GM18867 (cell line): ENCODE results near the gene CDH20.

ENCODE experiments used
- ATAC-seq: cut with Tn5 transposase; IDR thresholded peaks from one replicate; pipeline ENCODE4 v1.9.1; 2021; ENCODE audit warnings: mild to moderate bottlenecking, moderate library complexity; ENCODE audit not compliant: unreplicated experiment

The CDH20 gene

DNA sequence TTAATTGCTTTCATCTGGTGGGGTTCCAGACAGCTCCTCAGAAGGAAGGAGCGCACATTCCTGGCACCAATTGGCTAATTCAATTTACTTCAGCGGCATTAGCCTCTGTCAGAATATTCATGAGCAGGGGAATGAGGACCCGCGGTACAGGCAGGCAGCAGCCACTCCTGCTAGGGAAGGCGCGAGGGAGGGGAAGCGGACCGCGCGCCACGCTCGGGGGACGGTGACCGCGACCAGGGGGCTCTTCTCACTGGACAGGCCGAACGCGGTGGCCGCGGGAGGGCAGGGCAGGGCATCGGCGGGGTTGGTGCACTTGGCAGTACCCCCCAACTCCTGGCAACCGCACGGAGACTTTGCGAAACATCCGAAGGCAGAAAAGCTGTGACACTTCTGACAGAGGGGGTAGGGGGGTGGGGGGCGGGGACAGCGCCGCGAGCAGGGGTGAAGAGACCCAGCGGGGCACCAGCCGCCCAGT is at the start of gene CDH20:
Gene CDH20 (plus strand): TSS at position 160 of the 475 bp plus-strand sequence.
- ATAC-seq = no peak

DNA sequence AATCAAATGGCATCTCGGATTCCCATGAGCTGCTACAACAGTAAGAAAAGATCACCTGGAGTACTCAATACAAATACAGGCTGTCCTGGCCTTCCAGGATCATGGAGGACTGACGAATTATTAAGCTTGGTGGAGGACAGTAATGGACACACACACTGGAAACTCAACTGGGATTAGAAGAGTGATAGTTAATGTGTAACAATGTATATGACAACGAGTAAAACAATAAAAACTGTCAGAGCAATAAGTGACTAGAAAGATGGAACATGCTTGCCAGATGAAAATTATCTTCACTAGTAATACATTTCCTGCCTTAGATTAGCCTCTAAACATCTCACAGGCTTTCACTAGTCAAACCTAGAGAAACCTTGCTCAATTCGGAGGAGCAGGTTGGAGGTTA is 49.2 kb upstream of the CDH20 start:
- no peak for ATAC-seq

DNA sequence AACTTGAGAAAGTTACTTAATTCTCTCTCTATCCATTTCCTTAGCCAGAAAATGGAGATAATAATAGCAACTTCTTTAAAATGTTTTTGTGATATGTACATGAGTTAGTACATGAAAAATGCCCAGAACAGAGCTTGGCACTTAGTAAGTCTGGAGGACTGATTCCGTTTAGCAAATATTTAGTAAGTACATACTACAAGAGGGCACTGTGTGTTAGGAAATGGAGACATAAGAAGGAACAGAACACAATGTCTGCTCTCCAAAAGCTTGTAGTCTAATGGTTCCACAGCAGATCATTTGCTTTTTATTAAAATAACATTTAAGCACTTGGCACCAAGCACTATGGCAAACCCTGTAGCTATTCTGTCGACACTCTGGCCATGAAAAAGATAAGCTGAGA is 47.5 kb upstream of the CDH20 start:
- no peak for ATAC-seq

DNA sequence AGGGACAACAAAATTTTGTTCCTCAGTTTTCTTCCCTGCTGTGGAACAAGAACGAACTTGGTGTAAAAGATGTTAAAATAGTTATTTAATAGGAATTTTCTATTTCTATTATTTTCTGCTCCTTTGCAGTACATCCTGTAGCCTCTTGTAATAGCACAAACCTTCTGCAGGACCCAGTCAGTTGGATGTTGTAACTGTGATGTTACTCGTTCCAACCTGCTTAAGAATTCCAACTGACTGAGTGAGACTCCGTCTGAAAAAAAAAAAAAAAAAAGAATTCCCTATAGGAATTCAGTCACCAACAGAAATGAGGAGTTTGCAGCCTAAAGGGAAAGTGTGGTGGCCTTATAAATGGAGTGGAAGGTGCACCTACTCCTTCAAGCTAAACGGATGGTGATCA is 46.4 kb upstream of the CDH20 start:
- no peak for ATAC-seq

DNA sequence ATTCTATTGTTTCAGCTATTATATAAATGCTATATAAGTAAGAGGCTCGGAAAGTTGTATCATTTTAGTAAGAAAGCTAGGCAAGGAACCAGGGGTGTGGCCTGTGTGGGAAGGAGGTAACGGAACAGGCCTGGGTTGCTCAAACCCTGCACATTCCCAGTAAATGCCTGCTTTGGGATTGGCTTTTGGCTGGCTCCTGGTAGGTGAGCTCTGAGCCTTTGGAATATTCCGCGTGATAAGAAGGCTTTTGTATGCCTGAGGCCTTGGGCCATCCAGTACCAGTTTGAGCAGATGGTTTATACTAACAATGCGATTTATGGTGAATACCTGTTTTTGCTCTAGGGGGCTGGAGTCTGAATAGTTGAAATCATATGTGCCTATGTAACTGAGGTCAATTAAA is 42.6 kb upstream of the CDH20 start:
- ATAC-seq = no peak

DNA sequence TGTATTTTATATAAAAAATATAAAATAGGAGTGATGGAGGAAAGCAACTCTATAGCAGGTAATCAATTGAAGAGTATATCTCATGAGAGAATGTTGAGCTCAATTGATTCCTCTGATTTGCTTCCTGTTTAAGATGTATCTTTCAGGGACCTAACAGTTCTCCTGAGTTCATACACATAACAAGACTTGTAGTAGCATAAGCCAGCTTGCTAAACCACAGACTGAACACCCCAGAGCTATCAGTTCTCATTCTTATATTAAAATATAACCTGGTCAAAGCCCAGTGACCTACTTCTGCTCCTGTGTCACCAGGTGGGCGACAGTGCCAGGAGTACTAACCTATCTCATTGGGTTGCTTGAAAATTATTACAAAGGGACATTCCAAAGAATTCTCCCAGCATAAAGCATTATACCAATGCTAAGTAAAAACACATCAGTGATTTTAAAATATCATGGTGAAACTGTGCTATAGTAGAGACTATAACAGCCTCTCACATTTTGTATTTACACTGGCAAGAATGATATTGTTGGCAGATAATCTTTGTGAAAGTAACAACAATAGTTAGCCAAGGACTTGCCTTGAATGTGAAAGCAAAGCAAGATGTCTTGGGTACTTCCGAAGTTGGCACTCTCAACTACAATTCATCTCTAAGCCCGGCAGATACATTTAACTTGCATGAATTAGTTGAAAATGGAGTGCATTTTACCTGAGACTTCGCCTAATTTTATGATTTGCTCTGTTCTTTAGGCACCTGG is 40.8 kb upstream of the CDH20 start:
- no peak for ATAC-seq

DNA sequence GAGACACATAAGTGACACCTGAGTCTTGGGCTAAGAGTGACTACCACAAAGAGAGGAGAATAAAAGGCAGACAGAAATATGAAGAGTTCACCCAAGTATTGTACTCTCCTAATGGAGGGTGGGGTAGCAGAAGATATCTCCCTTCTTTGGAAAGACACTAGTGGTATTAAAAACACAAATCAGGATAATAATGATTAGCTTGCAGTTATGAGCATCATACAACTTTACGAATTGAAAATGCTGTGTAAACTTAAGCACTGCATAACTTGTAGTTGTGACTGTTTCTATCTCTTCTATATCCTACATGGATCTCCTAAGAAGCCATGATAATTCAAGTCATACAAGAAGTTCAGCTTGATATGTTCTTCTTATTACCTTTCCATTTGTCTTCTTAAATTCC is 38.1 kb upstream of the CDH20 start:
- ATAC-seq = no peak

DNA sequence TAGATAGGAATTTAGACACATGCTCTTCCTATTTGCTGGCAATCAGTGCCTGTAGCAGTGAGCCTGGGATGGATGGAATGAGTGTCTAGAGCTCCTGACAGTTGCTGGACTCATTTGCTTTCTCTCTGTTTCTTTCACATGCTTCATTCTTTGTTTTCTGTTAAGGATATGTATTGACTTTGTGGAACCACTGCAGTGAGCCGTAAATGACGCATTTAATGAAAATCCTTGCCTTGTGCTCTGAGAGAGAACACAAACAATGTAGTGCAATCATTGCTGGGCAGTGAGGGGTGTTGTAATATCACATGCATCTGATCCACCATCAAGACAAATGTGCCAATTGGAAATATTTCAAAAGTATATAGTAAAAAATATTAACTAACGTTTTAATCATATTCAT is 25.2 kb upstream of the CDH20 start:
- no peak for ATAC-seq

DNA sequence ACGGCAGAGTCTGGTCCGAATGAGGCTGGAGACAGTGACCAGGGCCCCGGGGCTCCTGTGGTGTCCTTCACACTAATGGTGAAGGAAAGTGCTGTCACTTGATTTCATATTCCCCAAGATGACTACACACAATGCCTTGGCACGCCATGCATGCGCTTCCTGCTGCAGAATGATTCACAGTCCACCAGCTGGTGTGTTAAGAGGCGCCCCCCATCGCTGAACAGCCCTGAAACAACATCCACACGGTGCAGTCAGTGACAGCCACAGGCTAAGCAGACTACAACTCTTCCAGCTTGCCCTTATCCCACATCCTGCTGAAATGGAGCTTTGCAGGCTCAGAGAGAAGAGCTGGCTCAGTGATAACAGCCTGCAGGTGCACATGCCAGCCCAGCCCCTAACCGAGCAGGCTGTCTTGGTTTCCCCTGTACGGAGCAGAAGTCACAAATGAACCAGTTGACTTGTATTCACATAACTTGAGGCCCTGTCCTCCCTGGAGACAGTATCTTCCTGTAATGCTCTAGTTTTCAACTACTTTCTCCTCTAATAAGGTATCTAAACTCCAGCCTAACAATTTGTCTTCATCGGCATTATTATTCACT is 24.3 kb upstream of the CDH20 start:
- no peak for ATAC-seq

DNA sequence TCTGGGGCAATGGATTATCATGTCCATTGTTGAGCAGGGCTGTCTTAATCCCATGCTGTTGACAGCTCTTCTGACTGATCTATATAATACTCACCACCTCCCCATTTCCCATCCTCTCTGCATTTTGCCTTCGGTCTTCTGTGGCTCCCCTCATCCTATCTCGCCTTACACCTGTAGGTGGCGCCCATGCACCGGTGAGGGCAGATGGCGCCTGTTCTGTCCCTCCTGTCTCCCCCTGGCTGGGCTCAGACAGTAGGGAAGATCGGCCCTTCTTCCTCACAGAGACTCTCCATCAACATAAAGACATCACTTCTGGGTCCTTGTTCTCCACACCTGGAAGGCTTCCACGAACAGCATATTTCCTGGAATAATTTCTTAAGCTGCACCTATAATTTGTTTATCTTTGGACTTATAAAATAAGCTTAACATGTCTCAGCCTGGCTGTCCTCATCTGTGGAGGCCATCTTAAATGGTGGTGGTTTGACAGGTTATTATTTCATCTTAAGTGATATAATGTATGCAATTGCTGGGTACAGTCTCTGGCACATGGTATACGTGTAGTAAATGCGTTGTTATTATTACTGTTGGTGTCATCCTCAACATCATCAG is 10.9 kb upstream of the CDH20 start:
- ATAC-seq = peak; percentile 97

DNA sequence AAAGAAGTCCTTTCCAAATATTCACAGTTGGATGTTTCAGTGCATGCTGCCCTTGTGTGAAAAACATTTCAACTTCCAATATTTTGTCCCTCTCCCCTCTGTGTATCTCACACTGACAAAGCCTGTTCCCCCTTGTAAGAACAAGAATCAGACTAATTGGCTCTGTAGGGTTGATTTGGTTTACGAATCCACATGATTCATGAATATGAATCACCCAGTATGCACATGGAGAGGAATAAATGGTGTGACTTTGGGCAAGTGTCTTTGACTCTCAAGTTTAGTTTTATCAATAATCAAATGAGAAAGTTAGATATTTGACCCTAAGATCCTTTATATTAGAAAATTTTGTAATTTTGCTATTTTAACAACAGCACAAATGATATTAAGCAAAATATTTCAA is 9.3 kb upstream of the CDH20 start:
- no peak for ATAC-seq

DNA sequence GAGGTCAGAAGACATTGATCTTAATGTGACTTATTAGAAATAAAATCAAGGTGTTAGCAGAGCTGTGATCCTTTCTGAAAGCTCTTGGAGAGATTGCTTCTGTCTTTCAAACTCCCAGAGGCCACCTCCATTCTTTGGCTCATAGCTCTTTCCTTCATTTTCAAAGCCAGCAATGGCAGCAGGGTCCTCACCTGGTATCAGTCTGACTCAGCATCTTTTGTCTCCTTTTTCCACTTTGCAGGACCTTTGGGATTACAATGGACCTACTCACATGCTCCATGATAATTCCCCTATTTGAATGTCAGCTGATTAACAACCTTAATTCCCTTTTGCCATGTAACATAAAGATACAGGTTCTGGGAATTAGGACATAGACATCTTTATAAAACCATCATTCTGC is 6.8 kb upstream of the CDH20 start:
- no peak for ATAC-seq

DNA sequence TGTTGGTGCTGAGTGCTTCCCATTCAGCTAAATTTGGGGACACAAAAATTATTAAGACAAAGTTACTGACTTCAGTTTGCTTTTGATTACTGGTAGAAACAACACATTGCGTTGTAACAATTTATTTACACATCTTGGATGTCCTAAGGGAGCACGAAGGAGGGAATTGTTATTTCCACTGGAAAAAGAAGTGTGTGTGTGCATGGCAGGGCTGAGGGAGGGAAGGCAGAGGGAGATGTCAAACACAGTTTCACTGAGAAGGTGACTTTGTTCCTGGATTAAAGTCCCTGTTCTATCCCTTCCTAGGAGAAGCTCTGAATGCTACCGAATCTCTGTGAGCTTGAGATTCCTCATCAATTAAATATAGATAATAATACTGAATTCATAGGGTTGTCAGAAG is 3.8 kb upstream of the CDH20 start:
- no peak for ATAC-seq

DNA sequence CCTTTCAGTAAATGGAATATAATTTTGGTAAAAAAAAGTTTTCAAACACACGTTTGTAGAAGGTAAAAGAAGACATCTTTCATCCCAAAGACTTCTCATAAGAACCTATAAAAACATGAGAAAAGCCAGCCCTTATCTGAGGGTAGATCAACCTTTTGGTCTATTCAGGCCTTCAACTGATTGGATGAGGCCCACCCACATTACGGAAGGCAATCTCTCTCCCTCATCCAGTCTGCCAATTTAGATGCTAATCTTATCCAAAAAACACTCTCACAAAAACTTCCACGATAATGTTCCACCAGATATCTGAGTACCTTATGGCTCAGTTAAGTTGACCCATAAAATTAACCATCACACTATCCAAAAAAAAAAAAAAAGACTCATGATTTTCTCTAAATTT is 2.2 kb upstream of the CDH20 start:
- ATAC-seq = no peak

DNA sequence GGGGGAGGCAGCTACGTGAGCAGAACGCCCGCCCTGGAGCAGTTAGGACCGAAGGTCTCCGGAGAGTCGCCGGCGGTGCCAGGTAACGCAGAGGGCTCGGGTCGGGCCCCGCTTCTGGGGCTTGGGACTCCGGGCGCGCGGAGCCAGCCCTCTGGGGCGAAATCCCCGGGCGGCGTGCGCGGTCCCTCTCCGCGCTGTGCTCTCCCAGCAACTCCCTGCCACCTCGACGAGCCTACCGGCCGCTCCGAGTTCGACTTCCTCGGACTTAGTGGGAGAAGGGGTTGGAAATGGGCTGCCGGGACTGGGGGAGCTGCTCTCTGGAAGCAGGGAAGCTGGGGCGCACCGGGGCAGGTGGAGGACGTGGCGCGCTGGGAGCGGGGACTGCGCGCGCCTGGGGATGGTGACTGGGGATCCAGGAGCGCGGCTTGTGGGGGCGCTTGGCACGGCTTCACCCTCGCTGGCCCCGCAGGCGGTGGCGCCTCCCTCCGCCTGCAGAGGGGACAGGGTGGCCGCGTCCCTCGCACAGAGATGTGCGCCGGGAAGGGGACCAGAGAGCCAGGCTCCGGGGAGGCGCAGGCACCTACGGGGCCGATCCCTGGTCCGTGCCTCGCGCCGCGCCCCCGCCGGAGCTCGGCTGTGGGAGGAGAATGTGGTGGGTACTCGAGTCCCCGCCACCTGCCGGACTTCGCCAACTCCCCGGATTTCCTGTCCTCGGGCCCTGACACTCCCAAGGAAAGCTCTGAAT is 688 bp downstream of the CDH20 start:
- ATAC-seq = no peak

DNA sequence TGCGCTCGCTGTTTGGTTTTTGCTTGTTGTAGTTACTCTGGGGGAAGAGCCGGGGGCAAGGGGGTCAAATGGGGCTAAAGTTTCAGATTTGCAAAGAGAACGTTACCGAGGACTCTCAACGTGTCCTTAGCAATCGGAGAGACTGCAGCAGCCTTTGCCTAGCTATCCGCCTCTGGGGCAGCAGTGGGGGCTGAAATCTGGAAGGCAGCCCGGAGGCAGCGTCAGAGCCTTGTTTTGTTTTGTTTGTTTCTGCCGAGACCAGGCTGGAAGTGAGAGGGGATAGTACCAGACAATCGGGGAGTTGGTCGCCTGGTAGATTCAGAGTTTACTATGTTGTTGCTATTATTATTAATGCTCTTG is 1.2 kb downstream of the CDH20 start:
- ATAC-seq = no peak

DNA sequence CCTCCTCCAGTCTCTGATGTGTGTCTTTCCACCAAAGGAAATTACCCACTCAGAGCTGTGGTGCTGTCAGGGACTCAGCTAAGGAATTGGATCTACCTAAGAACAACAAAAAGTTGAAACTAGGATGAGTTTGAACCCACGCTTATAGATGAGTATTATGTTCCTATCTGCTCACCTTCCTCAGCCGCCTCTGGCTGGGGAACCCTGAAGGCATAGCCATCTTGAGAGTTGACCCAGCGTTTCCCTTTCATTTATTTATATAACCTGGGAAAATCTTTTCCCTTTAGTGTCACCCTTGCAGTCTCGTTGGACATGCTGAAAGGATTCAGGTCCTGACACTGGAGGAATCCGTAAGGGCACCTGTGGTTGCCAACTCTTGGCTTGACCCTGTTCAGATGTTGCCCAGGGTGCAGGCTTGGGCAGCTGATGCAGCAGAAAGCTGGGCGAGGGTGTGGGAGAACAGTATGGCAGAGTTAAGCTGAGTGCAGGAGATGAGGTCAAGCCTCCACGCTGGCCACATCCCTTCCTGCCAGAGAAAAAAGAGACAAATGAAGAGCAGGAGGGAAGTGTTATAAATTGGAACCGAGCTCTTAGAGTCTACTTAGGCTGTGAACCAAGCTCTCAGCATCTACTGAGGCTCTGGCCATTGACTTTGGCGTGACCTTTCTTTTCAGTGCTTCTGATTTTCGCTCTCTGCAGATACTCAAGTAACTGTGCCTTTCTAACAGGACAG is 1.9 kb downstream of the CDH20 start:
- no peak for ATAC-seq

DNA sequence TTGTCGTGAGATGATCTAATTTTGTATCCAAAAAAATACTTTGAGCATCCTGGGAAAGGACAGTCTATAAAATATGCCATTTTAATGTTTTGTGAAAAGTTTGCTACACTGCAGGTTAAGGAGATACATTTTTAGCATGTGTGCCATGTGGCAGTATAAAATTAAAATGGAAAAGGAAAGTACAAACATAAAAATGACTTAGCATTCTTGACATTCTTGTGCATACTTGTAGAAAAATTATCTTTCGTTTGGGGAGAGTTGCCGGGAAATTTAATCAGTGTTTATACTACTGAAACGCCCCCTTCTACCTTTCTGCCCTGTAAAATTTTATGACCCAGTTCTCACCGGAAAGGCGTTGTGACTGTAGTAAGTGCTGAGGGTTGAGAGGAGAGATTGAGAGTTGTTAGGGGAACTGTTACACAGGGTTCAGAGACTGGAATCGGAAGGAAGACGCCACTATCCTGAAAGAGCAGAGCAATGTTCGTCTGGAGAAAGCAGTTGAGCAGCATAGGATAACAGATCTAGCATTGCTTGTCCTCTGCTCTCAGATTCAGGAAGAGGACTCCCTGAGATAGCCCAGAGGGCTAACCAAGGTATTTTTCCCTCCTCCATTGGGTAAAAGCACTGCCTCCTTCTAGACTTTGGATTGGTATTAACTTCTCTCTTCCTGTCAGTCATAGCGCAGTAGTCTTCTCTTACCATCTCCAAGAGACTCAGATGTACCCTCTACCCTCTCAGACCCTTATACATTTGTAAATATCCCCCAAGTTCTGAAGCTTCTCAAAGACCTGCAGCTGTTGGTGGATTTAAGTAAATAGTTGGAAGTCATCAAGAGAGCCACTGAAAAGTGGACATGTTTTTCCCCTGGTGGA is 2.7 kb downstream of the CDH20 start:
- ATAC-seq = no peak

DNA sequence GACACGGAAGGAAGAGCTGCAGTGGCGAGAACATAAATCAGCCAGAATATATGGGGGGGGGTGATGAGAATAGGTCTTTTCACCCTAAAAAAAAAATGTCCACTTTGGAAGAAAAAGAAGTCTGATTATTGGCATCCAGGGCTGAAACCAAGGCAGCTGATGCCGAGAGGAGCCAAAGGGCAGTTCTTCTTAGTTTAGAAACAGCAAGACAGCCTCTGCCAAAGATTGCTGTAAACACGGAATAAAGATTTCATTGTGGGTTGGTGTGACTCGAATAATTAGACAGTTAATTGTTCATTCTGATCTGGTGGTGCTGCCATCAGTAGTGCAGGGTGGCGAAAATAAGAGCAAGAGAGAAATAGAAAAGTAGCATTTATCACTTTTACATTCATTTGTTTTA is 3.5 kb downstream of the CDH20 start:
- ATAC-seq = no peak

DNA sequence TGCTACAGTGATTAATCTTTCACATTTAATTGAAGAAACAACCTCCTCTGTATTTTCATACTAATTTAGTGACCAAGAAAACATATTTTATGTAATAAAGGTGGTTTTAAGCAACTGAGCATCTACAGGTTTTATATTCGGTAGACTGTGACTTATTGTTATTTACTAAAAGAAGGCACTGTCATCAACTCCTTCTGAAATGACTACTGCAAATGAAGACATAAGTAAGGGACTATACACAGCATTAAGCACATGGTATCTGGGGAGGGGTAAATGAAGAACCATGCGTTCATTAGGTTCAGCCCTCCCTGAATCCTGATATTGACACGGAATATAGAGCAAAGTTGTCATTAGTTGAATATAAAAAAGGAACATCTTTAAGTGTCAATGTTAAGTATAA is 4.3 kb downstream of the CDH20 start:
- no peak for ATAC-seq
